Body of pancreas (tissue), 4 donors: Measurements from ENCODE around the gene DERA.

Experiments
- CTCF ChIP-seq, 7 experiments: fragments of 450-650 bp in 4 of 7; fragments of 200-600 bp in 3 of 7; sonication (generic) in 3 of 7; IDR thresholded peaks; one replicate each; pipeline ENCODE4 v1.5.1; 2016 to 2019; ENCODE audit warnings: antibody characterized with exemption in 7 of 7
- POLR2A ChIP-seq, 3 donors: fragments of 450-650 bp; IDR thresholded peaks; one replicate each; pipeline ENCODE4 v1.6.1; 2016; ENCODE audit warnings: antibody characterized with exemption in 3 of 3, mild to moderate bottlenecking in 2 of 3

DNA sequence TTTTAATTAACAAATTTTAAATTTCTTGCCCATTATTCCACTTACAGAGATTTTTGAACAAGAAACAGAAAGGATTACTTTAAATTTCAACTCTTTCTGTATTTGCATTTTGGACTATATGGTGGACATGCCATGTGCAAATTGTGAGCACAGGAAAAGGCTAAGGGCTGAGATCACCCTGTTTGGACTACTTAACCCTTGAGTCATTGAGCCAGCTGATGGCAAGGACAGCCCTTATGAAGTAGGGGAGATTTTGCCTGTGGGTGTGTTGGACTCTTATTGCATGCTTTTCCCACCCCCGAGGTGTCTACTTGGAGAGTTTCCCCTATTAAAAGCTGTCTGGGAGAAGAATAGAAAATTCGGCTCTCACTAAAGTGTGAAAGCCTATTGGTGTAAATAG lies 17.2 kb downstream of the DERA start:
- TF ChIP-seq CTCF (IDR thresholded peaks at IDR 0.05) = no peak
- TF ChIP-seq POLR2A (IDR thresholded peaks at IDR 0.05) = no peak
